ENCODE measurements around the gene S100A16.

S100A16 gene

GRCh38 chr1:153560241-153560640 is 52.7 kb downstream of the S100A16 start:
- no peak for DNase-seq

- no peak for DNase-seq
Observed at GRCh38 chr1:153557877-153558276, 55.1 kb downstream of the S100A16 start.
